ENCODE measurements around the gene MPHOSPH9. TPM values are rescaled to one million over a fixed set of nuclear protein-coding genes. Genes with fewer than 3 reads are reported as not detected.

Gene MPHOSPH9
- polyA plus RNA-seq, 1 donor (not counting 4 experiments of a cell fraction or from before 2014, with no cell fraction given) = 10.7 TPM

DNA sequence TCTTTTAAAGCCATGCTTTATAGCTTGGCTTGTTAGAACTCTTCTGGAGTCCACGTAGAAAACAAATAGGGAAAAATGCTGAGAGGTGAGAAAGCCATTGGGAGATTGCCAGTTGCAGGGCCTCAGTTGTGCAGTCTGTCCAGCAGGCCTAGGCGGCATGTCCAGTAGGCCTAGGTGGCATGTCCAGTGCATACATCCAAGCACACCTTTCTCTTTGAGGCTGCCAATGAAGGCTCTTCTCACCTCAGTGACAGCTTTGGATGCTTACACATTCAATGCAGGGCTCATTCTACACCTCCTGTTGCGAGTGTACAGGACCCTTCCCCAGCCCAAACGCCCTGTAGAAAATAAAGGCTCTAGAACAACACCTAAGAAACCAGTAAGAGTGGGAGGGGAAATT lies 25.7 kb upstream of the MPHOSPH9 start:
- H3K27me3 ChIP-seq (ENCODE audit: control insufficient read depth, extremely low read depth, insufficient read depth, low read length) = no peaks in the 10 kb centered on the region
- H3K9ac ChIP-seq (ENCODE audit: control insufficient read depth, extremely low read depth, insufficient read depth, low read length) = no peak overlapping the region
- H2AFZ ChIP-seq (ENCODE audit: control insufficient read depth, low read length) = no peak overlapping the region
- TF ChIP-seq, protein P1, sequence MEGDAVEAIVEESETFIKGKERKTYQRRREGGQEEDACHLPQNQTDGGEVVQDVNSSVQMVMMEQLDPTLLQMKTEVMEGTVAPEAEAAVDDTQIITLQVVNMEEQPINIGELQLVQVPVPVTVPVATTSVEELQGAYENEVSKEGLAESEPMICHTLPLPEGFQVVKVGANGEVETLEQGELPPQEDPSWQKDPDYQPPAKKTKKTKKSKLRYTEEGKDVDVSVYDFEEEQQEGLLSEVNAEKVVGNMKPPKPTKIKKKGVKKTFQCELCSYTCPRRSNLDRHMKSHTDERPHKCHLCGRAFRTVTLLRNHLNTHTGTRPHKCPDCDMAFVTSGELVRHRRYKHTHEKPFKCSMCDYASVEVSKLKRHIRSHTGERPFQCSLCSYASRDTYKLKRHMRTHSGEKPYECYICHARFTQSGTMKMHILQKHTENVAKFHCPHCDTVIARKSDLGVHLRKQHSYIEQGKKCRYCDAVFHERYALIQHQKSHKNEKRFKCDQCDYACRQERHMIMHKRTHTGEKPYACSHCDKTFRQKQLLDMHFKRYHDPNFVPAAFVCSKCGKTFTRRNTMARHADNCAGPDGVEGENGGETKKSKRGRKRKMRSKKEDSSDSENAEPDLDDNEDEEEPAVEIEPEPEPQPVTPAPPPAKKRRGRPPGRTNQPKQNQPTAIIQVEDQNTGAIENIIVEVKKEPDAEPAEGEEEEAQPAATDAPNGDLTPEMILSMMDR (optimal IDR thresholded peaks at IDR 0.05 in 1 of 3, IDR thresholded peaks at IDR 0.05 in 1 of 3, conservative IDR thresholded peaks at IDR 0.05 in 1 of 3; ENCODE audit: extremely low read depth in 1 of 3, insufficient read depth in 2 of 3, low read length in 3 of 3) = no peak
- no peak for TF ChIP-seq EZH2 (IDR thresholded peaks at IDR 0.05; ENCODE audit: low read length)
- no peaks in the 10 kb centered on the region for H3K9me1 ChIP-seq (ENCODE audit: control insufficient read depth, extremely low read depth, insufficient read depth, low read length)
- H3K9me3 ChIP-seq (ENCODE audit: control insufficient read depth, low read depth, low read length) = no peaks in the 10 kb centered on the region
- no peak overlapping the region for H3K4me2 ChIP-seq (ENCODE audit: control insufficient read depth, extremely low read depth, insufficient read depth, low read depth, low read length)
- H3K4me3 ChIP-seq (ENCODE audit: control insufficient read depth in 2 of 3, extremely low read depth in 1 of 3, insufficient read depth in 2 of 3, low read depth in 1 of 3, low read length in 3 of 3) = no peak overlapping the region
- peaks cover 15% of the 10 kb centered on the region for H3K4me1 ChIP-seq (ENCODE audit: control insufficient read depth, extremely low read depth, insufficient read depth, low read length)
- FAIRE-seq = no peak
- no peak for DNase-seq (ENCODE audit: low read depth, low spot score)
- dilution Hi-C loops (cut with MboI; ENCODE audit: extremely low pct_ligation_motif_present, low sequenced_read_pairs) = no loop called here
- no peaks in the 10 kb centered on the region for H4K20me1 ChIP-seq (ENCODE audit: control insufficient read depth, extremely low read depth, insufficient read depth, low read length)
- peaks cover 16% of the 10 kb centered on the region for H3K79me2 ChIP-seq (ENCODE audit: control insufficient read depth, insufficient read depth, low read length)
- H3K36me3 ChIP-seq (ENCODE audit: control insufficient read depth in 2 of 2, extremely low read depth in 1 of 2, insufficient read depth in 2 of 2, low read length in 2 of 2) = peaks cover 32 to 40% of the 10 kb centered on the region in 2 experiments
- H3K27ac ChIP-seq (ENCODE audit: control insufficient read depth, insufficient read depth, low read length) = no peak overlapping the region

DNA sequence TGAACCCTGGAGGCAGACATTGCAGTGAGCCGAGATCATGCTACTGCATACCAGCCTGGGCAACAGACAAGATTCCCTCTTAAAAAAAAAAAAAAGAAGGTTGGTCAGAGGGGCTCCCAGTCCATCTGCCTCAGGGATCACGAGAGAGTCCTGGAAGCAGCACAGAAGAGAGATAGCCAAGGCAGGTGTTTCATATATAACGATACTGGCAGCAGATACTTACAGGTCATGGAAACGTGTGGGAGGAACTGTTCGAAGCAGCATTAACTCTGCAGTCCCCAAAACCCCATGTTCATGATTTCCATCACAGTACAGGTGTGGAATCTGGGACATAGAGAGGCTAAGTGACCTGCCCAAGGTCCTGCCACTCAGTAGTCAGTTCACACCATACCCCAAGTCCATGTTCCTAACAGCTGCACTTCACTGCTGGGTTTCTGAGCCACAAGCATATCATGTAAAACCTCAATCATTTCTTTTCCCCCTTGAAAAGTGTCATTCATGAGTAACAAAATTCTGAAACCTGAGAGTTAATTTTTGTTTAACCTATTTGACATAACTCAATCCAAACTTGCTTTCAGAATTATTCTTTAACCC lies 22.0 kb upstream of the MPHOSPH9 start:
- Histone ChIP-seq H3K9me1 (ENCODE audit: control insufficient read depth, extremely low read depth, insufficient read depth, low read length) (no peaks in the 10 kb centered on the region), H3K27me3 (ENCODE audit: control insufficient read depth, extremely low read depth, insufficient read depth, low read length) (no peaks in the 10 kb centered on the region), H3K4me2 (ENCODE audit: control insufficient read depth, extremely low read depth, insufficient read depth, low read depth, low read length) (no peak overlapping the region), H3K4me1 (ENCODE audit: control insufficient read depth, extremely low read depth, insufficient read depth, low read length) (peaks cover 34% of the 10 kb centered on the region), H2AFZ (ENCODE audit: control insufficient read depth, low read length) (no peak overlapping the region), H3K36me3 (ENCODE audit: control insufficient read depth in 2 of 2, extremely low read depth in 1 of 2, insufficient read depth in 2 of 2, low read length in 2 of 2) (peaks cover 23 to 37% of the 10 kb centered on the region in 2 experiments), H3K79me2 (ENCODE audit: control insufficient read depth, insufficient read depth, low read length) (peaks cover 24% of the 10 kb centered on the region), H3K9me3 (ENCODE audit: control insufficient read depth, low read depth, low read length) (no peaks in the 10 kb centered on the region), H3K9ac (ENCODE audit: control insufficient read depth, extremely low read depth, insufficient read depth, low read length) (no peak overlapping the region), H4K20me1 (ENCODE audit: control insufficient read depth, extremely low read depth, insufficient read depth, low read length) (no peaks in the 10 kb centered on the region), H3K4me3 (ENCODE audit: control insufficient read depth in 2 of 3, extremely low read depth in 1 of 3, insufficient read depth in 2 of 3, low read depth in 1 of 3, low read length in 3 of 3) (no peak overlapping the region), H3K27ac (ENCODE audit: control insufficient read depth, insufficient read depth, low read length) (no peak overlapping the region)
- no peak for TF ChIP-seq EZH2 (IDR thresholded peaks at IDR 0.05; ENCODE audit: low read length)
- TF ChIP-seq, protein P1 (optimal IDR thresholded peaks at IDR 0.05 in 1 of 3, IDR thresholded peaks at IDR 0.05 in 1 of 3, conservative IDR thresholded peaks at IDR 0.05 in 1 of 3; ENCODE audit: extremely low read depth in 1 of 3, insufficient read depth in 2 of 3, low read length in 3 of 3) = no peak
- FAIRE-seq (no peak), DNase-seq (ENCODE audit: low read depth, low spot score) (no peak)
- dilution Hi-C loops (cut with MboI; ENCODE audit: extremely low pct_ligation_motif_present, low sequenced_read_pairs) = no loop called here
